Melanocyte of skin (primary cell): Measurements from ENCODE around the gene OR2G6. TPM values are rescaled to one million over a fixed set of nuclear protein-coding genes. Genes with fewer than 3 reads are reported as not detected.

ENCODE experiments used
- total RNA-seq, 2 donors: library from RNA; depleted of rRNA; stranded (reverse); fragments of >200 nt; gene quantifications; 2 replicates each; pipeline ENCODE4 v1.2.3, GENCODE V29; 2012

The OR2G6 gene
- not detected for total RNA-seq

DNA sequence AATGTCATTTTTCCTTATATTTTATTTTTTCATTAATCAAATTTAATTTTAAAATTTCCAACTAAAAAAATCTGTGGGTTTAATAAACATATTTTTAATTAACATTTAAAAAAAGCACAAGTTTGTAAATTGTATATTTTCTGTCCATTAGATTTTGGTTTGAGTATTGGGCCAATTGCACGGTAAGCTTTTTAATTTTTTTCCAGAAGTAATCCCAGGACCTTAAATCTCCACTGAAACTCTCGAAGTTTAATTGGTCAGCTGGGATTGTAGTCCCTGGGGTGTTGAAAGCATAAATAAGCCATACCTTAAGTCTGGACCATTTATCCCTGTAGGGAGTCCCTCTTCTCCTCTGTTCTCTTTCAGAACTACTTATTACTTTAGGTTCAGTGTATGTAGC, at the start of gene OR2G6:
Gene OR2G6, plus strand, starts transcription at position 301 of the 400 bp plus-strand sequence. CDS start 13,574 bp downstream, outside the sequence.

DNA sequence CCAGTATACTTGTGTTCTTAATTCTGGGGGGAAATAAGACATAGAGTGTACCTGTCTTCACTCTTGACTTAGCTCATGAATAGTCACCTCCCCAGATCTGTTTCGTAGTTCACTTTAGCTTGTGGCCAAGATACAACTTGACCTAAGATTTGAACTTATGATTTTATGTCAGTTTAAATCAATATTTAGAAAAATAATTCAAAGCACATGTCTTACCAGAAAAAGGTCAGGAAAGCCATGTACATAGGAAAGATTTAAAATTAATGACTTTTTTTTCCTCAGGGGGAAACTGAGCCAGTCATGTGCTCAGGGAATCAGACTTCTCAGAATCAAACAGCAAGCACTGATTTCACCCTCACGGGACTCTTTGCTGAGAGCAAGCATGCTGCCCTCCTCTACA, 34.8 kb upstream of the OR2G6 start, which contains the start of gene OR2T3:
Gene OR2T3, plus strand, starts transcription at position 301 of the 400 bp plus-strand sequence. Its CDS starts 0 bp downstream, at position 301.

DNA sequence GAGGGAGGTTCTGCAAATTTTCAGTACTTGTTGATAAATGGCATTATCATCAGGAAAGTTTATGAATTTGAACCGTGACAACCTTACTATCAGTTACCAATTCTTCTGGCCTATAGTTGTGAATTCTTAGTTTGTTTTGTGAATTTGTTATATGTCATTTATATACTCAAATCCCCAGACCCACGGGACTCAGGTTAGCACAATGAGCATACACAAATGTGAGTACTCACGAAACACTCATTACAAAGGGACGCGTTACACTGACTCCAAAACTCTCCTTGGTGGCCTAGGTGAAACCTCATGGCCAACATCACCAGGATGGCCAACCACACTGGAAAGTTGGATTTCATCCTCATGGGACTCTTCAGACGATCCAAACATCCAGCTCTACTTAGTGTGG, 19.6 kb upstream of the OR2G6 start, which contains the start of gene OR2T5:
Gene OR2T5, plus strand, starts transcription at position 301 of the 400 bp plus-strand sequence. Its CDS starts 0 bp downstream, at position 301.

DNA sequence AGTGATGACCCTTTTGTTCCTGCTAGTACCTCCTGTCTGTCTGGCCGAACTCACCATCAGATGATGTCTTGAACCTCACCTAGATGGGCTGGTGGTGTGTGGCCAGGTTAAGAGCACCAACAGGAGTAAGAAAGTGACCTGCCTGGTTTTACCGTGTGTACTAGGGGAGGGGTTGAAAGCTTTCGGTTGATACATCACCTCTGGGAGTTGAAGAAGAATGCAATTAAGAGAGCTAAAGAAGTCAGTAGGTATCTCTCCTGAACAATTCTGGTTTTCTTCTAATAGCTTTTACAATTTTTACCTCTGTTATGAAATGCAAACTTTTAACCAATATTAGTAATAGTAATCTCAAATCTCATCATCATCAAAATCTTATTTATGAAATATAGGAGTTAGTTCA, 54.8 kb downstream of the OR2G6 start, which contains the start of gene OR2T29:
Gene OR2T29, minus strand, starts transcription at position 101 of the 400 bp plus-strand sequence. CDS start 3,281 bp downstream, outside the sequence.

DNA sequence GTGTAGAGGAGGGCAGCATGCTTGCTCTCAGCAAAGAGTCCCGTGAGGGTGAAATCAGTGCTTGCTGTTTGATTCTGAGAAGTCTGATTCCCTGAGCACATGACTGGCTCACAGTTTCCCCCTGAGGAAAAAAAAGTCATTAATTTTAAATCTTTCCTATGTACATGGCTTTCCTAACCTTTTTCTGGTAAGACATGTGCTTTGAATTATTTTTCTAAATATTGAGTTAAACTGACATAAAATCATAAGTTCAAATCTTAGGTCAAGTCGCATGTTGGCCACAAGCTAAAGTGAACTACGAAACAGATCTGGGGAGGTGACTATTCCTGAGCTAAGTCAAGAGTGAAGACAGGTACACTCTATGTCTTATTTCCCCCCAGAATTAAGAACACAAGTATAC, 66.8 kb downstream of the OR2G6 start, which contains the start of gene OR2T34:
Gene OR2T34, minus strand, starts transcription at position 101 of the 400 bp plus-strand sequence. Its CDS starts 0 bp downstream, at position 101.

Other genes starting within 250 kb of the OR2G6 start
- gene OR2T33, start 230.1 kb upstream of the OR2G6 start, total RNA-seq, result not detected
- gene OR2T12, start 204.6 kb upstream of the OR2G6 start, total RNA-seq, result not detected
- not detected for gene OR2M7, start 183.5 kb upstream of the OR2G6 start, total RNA-seq
- under 1 TPM in 1 of 2 donors, not detected in 1; 0.34 TPM for gene OR14C36, start 159.3 kb upstream of the OR2G6 start, total RNA-seq
- not detected for gene OR2T4, start 146.4 kb upstream of the OR2G6 start, total RNA-seq
- not detected for gene OR2T6, start 132.3 kb upstream of the OR2G6 start, total RNA-seq
- not detected for gene OR2T1, start 105.0 kb upstream of the OR2G6 start, total RNA-seq
- not detected for gene OR2T2, start 62.4 kb upstream of the OR2G6 start, total RNA-seq
- not detected for gene OR2T3, start 34.7 kb upstream of the OR2G6 start, total RNA-seq
- gene OR2T5, start 19.5 kb upstream of the OR2G6 start, total RNA-seq, result not detected
- not detected for gene OR2T29, start 54.7 kb downstream of the OR2G6 start, total RNA-seq
- not detected for gene OR2T34, start 66.7 kb downstream of the OR2G6 start, total RNA-seq
- gene OR2T10, start 89.6 kb downstream of the OR2G6 start, total RNA-seq, result not detected
- gene OR2T11, start 127.0 kb downstream of the OR2G6 start, total RNA-seq, result not detected
- not detected for gene OR2T35, start 137.2 kb downstream of the OR2G6 start, total RNA-seq
- not detected for gene OR2T27, start 147.5 kb downstream of the OR2G6 start, total RNA-seq
- not detected for gene OR14I1, start 194.7 kb downstream of the OR2G6 start, total RNA-seq
- under 1 TPM; 0.33 to 0.34 TPM for gene LYPD8, start 247.7 kb downstream of the OR2G6 start, total RNA-seq